Gastroesophageal sphincter (tissue), 4 donors: ENCODE data around the gene SIN3B. TPM values are rescaled to one million over a fixed set of nuclear protein-coding genes. Genes with fewer than 3 reads are reported as not detected.

ENCODE experiments used
- ATAC-seq: fragments of 150-250 bp; one replicate; pipeline ENCODE4 v1.9.1; 2016; ENCODE audit warnings: mild to moderate bottlenecking, moderate library complexity
- H3K27ac ChIP-seq, 4 donors: fragments of 200-600 bp; sonication (generic) in 3 of 4; 1 replicate in 3 of 4; 2 replicates in 1 of 4; pipeline ENCODE4 v1.5.1; 2016 to 2019
- H3K27me3 ChIP-seq: fragments of 200-600 bp; sonication (generic); one replicate; pipeline ENCODE4 v1.5.1; 2019
- H3K36me3 ChIP-seq, 2 donors: fragments of 200-600 bp; sonication (generic); one replicate each; pipeline ENCODE4 v1.5.1; 2019; ENCODE audit warnings: control low read depth in 1 of 2
- H3K4me1 ChIP-seq, 3 donors: fragments of 200-600 bp; sonication (generic); 1 replicate in 2 of 3; 2 replicates in 1 of 3; pipeline ENCODE4 v1.5.1; 2016 to 2019; ENCODE audit warnings: control low read depth in 2 of 3
- H3K4me3 ChIP-seq, 2 donors: fragments of 200-600 bp; sonication (generic); one replicate each; pipeline ENCODE4 v1.5.1; 2019; ENCODE audit warnings: mild to moderate bottlenecking in 1 of 2, moderate library complexity in 1 of 2
- H3K9me3 ChIP-seq, 3 donors: fragments of 200-600 bp; sonication (generic); one replicate each; pipeline ENCODE4 v1.5.1; 2017 to 2019; ENCODE audit warnings: control low read depth in 2 of 3
- EP300 ChIP-seq: sonication (generic); formaldehyde crosslinking; IDR thresholded peaks from one replicate; pipeline ENCODE4 v1.6.1; 2017; ENCODE audit warnings: antibody characterized with exemption, mild to moderate bottlenecking
- POLR2A ChIP-seq, 2 donors: fragments of 450-650 bp; IDR thresholded peaks; one replicate each; pipeline ENCODE4 v1.6.1; 2017; ENCODE audit warnings: antibody characterized with exemption in 2 of 2, mild to moderate bottlenecking in 2 of 2, moderate library complexity in 1 of 2
- POLR2AphosphoS5 ChIP-seq: sonication (generic); formaldehyde crosslinking; IDR thresholded peaks from one replicate; pipeline ENCODE4 v1.6.1; 2017; ENCODE audit warnings: antibody characterized with exemption
- WGBS, 2 donors: methylation state at CpG; one replicate each; pipeline ENCODE4 v1.1.5; 2018; ENCODE audit warnings: low coverage in 1 of 2; 5-methylcytosine and 5-hydroxymethylcytosine counted together
- total RNA-seq, 4 donors: library from RNA; depleted of rRNA; stranded (reverse); fragments of >200 nt; gene quantifications; one replicate each; pipeline ENCODE4 v1.1.0, GENCODE V29; 2016
- TF ChIP-seq, protein P1 (sequence below), 4 experiments: fragments of 200-600 bp in 2 of 4; fragments of 450-650 bp in 2 of 4; sonication (generic) in 1 of 4; IDR thresholded peaks; one replicate each; pipeline ENCODE4 v1.5.1; 2017 to 2019; ENCODE audit warnings: antibody characterized with exemption in 4 of 4, mild to moderate bottlenecking in 2 of 4, moderate library complexity in 2 of 4

Gene SIN3B
- total RNA-seq, 4 donors from 2014 or later = 19.7 to 55.7 (median 45.8) TPM

- Histone ChIP-seq H3K27ac (no peak overlapping the region), H3K9me3 (no peaks in the 10 kb centered on the region), H3K4me3 (no peak overlapping the region), H3K4me1 (peaks cover 0 to 33% (median 6%) of the 10 kb centered on the region in 3 donors), H3K36me3 (peaks cover 0 to 56% of the 10 kb centered on the region in 2 donors), H3K27me3 (no peaks in the 10 kb centered on the region)
- WGBS, 2 donors = 72 to 96% methylated on average over 6 to 9 of the region's 9 CpGs
- TF ChIP-seq, protein P1, sequence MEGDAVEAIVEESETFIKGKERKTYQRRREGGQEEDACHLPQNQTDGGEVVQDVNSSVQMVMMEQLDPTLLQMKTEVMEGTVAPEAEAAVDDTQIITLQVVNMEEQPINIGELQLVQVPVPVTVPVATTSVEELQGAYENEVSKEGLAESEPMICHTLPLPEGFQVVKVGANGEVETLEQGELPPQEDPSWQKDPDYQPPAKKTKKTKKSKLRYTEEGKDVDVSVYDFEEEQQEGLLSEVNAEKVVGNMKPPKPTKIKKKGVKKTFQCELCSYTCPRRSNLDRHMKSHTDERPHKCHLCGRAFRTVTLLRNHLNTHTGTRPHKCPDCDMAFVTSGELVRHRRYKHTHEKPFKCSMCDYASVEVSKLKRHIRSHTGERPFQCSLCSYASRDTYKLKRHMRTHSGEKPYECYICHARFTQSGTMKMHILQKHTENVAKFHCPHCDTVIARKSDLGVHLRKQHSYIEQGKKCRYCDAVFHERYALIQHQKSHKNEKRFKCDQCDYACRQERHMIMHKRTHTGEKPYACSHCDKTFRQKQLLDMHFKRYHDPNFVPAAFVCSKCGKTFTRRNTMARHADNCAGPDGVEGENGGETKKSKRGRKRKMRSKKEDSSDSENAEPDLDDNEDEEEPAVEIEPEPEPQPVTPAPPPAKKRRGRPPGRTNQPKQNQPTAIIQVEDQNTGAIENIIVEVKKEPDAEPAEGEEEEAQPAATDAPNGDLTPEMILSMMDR (IDR thresholded peaks at IDR 0.05) = no peak
- TF ChIP-seq EP300 = no peak
- no peak for ATAC-seq
These were observed 2.3 kb downstream of the SIN3B start for GRCh38 chr19:16831531-16831930.

GRCh38 chr19:16834747-16835146 lies 5.5 kb downstream of the SIN3B start:
- ATAC-seq = no peak
- Histone ChIP-seq H3K27ac (no peak overlapping the region), H3K4me1 (peaks cover 0 to 31% (median 6%) of the 10 kb centered on the region in 3 donors), H3K27me3 (no peaks in the 10 kb centered on the region), H3K36me3 (peaks cover 0 to 86% of the 10 kb centered on the region in 2 donors), H3K4me3 (no peak overlapping the region), H3K9me3 (no peaks in the 10 kb centered on the region)
- TF ChIP-seq POLR2A (IDR thresholded peaks at IDR 0.05) (no peak), EP300 (no peak), POLR2AphosphoS5 (no peak)
- TF ChIP-seq, protein P1 (IDR thresholded peaks at IDR 0.05) = no peak
- WGBS, 2 donors = 80 to 97% methylated on average over 1 to 10 of the region's 13 CpGs

DNA sequence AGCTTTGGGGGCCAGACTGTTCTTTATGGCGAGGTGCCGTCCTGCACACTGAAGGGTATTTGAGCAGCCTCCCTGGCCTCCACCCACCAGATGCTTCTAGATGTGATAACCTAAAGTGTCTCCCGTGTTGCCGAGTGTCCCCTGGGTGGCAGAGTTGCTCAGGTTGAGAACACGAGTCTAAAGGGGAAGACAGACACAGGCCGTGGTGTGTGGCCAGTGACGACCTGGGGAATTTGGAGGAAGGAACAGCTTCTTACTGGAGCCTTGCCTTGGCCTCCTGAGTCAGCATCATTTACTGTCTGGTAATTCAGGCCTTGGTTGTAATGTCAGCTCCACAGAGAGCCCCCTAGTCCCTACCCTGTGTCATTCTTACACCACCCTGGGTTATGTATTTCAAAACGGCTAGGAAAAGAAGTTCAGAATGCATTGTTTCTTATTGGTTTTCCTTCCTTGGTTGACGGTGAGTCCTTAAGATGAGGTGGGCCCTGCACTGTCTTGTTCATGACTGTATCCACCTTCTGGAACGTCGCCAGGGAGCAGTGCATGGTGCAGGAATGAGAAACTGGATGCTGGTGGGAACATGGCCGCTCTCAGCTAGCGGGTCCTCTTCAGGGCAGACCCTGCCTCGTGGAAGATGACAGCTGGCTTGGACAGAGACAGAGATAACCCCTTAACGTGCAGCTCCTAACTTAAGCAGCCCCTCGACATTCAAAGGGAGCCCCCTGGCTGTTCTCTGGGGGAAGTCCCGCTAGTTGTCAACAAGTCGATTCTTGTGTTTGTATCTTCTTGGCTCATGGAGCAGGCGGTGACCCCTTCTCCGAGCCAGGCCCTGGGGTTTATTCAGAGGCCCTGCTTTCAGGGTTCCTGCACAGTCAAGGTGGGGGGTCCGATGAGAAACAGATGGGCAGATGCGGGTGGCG lies 7.2 kb downstream of the SIN3B start:
- H3K9me3 ChIP-seq = no peaks in the 10 kb centered on the region
- WGBS, 2 donors = 42 to 46% methylated on average over 5 to 10 of the region's 23 CpGs
- H3K27me3 ChIP-seq = no peaks in the 10 kb centered on the region
- peaks cover 0 to 98% of the 10 kb centered on the region in 2 donors for H3K36me3 ChIP-seq
- H3K4me3 ChIP-seq = no peak overlapping the region
- peak; percentile 44 for ATAC-seq
- peak overlapping the region in 1 of 4 donors; percentile 29 for H3K27ac ChIP-seq
- TF ChIP-seq, protein P1 (IDR thresholded peaks at IDR 0.05) = peak in 2 of 4 experiments; percentile 18 to 40
- TF ChIP-seq POLR2A (IDR thresholded peaks at IDR 0.05) = no peak
- no peak for TF ChIP-seq EP300
- no peak for TF ChIP-seq POLR2AphosphoS5
- peaks cover 0 to 16% (median 0%) of the 10 kb centered on the region in 3 donors for H3K4me1 ChIP-seq

- no peak for ATAC-seq
- Histone ChIP-seq H3K27me3 (no peaks in the 10 kb centered on the region), H3K27ac (peak overlapping the region in 1 of 4 donors; percentile 29), H3K9me3 (no peaks in the 10 kb centered on the region), H3K36me3 (peaks cover 0 to 98% of the 10 kb centered on the region in 2 donors), H3K4me1 (peaks cover 0 to 16% (median 0%) of the 10 kb centered on the region in 3 donors), H3K4me3 (no peak overlapping the region)
- 48 to 67% methylated on average over 3 to 4 of the region's 4 CpGs for WGBS, 2 donors
- TF ChIP-seq EP300 = no peak
These were observed 7.8 kb downstream of the SIN3B start for GRCh38 chr19:16837035-16837362.

DNA sequence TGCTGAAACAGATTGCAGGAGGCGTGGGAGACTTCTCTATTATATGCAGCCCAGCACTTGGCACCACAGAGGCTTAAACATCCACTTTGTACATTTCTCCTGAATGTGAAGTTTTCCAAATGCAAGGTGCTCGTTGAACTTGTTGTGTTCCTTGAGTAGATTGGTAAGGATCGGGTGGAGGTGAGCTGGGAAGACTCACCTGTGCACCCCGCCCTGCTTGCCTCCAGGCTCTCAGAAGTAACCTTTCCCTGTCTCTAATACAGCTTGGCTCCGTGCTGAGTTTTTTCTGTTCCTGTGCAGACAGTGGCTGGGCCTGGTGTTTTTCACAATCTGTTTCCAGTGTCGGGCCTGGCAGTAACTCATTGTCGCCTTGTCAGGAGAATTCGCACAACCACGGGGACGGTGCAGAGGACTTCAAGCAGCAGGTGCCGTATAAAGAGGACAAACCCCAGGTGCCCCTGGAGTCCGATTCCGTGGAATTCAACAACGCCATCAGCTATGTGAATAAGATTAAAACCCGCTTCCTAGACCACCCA lies 12.3 kb downstream of the SIN3B start:
- Histone ChIP-seq H3K9me3 (no peaks in the 10 kb centered on the region), H3K27ac (no peak overlapping the region), H3K4me3 (no peak overlapping the region), H3K4me1 (peaks cover 0 to 8% (median 0%) of the 10 kb centered on the region in 3 donors), H3K27me3 (no peaks in the 10 kb centered on the region), H3K36me3 (peaks cover 0 to 98% of the 10 kb centered on the region in 2 donors)
- WGBS, 2 donors = 94% methylated on average over 4 of the region's 15 CpGs; no CpG with 5 or more reads in 1 of the 2 donors
- TF ChIP-seq POLR2A (IDR thresholded peaks at IDR 0.05) (no peak), EP300 (no peak), POLR2AphosphoS5 (no peak)
- TF ChIP-seq, protein P1 (IDR thresholded peaks at IDR 0.05) = no peak
- no peak for ATAC-seq
